GM23248 (cell line): ENCODE results near the gene GAS7. TPM values are rescaled to one million over a fixed set of nuclear protein-coding genes. Genes with fewer than 3 reads are reported as not detected.

Source experiments
- DNase-seq: peaks from one replicate; pipeline ENCODE4 v3.0.0-alpha.2; 2015
- H2AFZ ChIP-seq: fragments of 200-600 bp; sonication (generic); 2 replicates; pipeline ENCODE4 v1.6.1; 2016; ENCODE audit warnings: antibody characterized with exemption
- H3F3A ChIP-seq: fragments of 200-600 bp; sonication (generic); 2 replicates; pipeline ENCODE4 v1.6.1; 2016; ENCODE audit warnings: mild to moderate bottlenecking, antibody characterized with exemption, mixed run types; ENCODE audit not compliant: insufficient read depth
- H3K27ac ChIP-seq: fragments of 200-600 bp; sonication (generic); 2 replicates; pipeline ENCODE4 v1.5.1; 2016; ENCODE audit warnings: mild to moderate bottlenecking
- H3K27me3 ChIP-seq: fragments of 200-600 bp; sonication (generic); replicated peaks from 2 replicates; pipeline ENCODE4 v1.6.1; 2016; ENCODE audit warnings: mild to moderate bottlenecking; ENCODE audit not compliant: insufficient read depth
- H3K36me3 ChIP-seq: fragments of 200-600 bp; sonication (generic); 2 replicates; pipeline ENCODE4 v1.6.1; 2016; ENCODE audit warnings: low read depth, mild to moderate bottlenecking
- H3K4me1 ChIP-seq: fragments of 200-600 bp; sonication (generic); 2 replicates; pipeline ENCODE4 v1.6.1; 2016; ENCODE audit warnings: mild to moderate bottlenecking; ENCODE audit not compliant: insufficient read depth
- H3K4me2 ChIP-seq: fragments of 200-600 bp; sonication (generic); one replicate; pipeline ENCODE4 v1.6.1; 2016; ENCODE audit warnings: mild to moderate bottlenecking; ENCODE audit not compliant: unreplicated experiment
- H3K4me3 ChIP-seq: fragments of 200-600 bp; sonication (generic); 2 replicates; pipeline ENCODE4 v1.5.1; 2016; ENCODE audit warnings: mild to moderate bottlenecking
- H3K79me2 ChIP-seq: fragments of 200-600 bp; sonication (generic); 2 replicates; pipeline ENCODE4 v1.6.1; 2016; ENCODE audit warnings: mild to moderate bottlenecking; ENCODE audit not compliant: insufficient read depth
- H3K9ac ChIP-seq: fragments of 200-600 bp; sonication (generic); 2 replicates; pipeline ENCODE4 v1.6.1; 2016; ENCODE audit warnings: mild to moderate bottlenecking
- H3K9me2 ChIP-seq: fragments of 200-600 bp; sonication (generic); 2 replicates; pipeline ENCODE4 v1.6.1; 2016; ENCODE audit warnings: mixed run types, mild to moderate bottlenecking, moderate library complexity; ENCODE audit not compliant: insufficient read depth
- H3K9me3 ChIP-seq: fragments of 200-600 bp; sonication (generic); one replicate; pipeline ENCODE4 v1.6.1; 2017; ENCODE audit warnings: low read depth
- H4K20me1 ChIP-seq: fragments of 200-600 bp; sonication (generic); 2 replicates; pipeline ENCODE4 v1.6.0; 2016; ENCODE audit not compliant: insufficient read depth
- EZH2 ChIP-seq: fragments of 200-600 bp; sonication (generic); IDR thresholded peaks from 2 replicates; pipeline ENCODE4 v1.6.1; 2018; ENCODE audit warnings: antibody characterized with exemption, mild to moderate bottlenecking; ENCODE audit not compliant: insufficient read depth, poor library complexity, severe bottlenecking
- EZH2phosphoT487 ChIP-seq: fragments of 200-600 bp; sonication (generic); IDR thresholded peaks from 2 replicates; pipeline ENCODE4 v1.6.1; 2018; ENCODE audit warnings: antibody characterized with exemption, moderate library complexity, mild to moderate bottlenecking, low read depth; ENCODE audit not compliant: insufficient read depth
- WGBS, 2 experiments: methylation state at CpG; one replicate each; pipeline ENCODE4 v1.1.6; 2015 to 2017; ENCODE audit warnings: low lambda C conversion rate in 2 of 2, low coverage in 1 of 2; ENCODE audit errors: missing lambda C conversion rate in 2 of 2; 5-methylcytosine and 5-hydroxymethylcytosine counted together
- in situ Hi-C: fragments of 300-500 bp; cut with MboI; formaldehyde crosslinking; loops from 2 replicates; pipeline ENCODE4 v1.15.0; 2020
- polyA plus RNA-seq: library from polyadenylated mRNA; unstranded; fragments of >200 nt; fragmentation: Nextera tagmentation; extraction: Ambion mirVana; gene quantifications from 2 replicates; pipeline ENCODE4 v1.2.1, GENCODE V29; 2016
- total RNA-seq: library from RNA; depleted of rRNA; stranded (reverse); fragments of >200 nt; shearing (Covaris generic); gene quantifications from 2 replicates; pipeline ENCODE4 v1.2.3, GENCODE V29; 2014; rRNA removed

GAS7 gene
- total RNA-seq (13.4 and 15.0 TPM in 2 replicates), polyA plus RNA-seq (6.7 TPM in 2 replicates)

- Histone ChIP-seq H2AFZ (peak within 1 kb of the TSS; percentile 88), H3F3A (peaks cover 7% of the 10 kb centered on the region), H3K9ac (peak within 1 kb of the TSS; percentile 70), H3K79me2 (peaks cover 21% of the 10 kb centered on the region), H3K9me2 (no peaks in the 10 kb centered on the region), H3K4me3 (peak within 1 kb of the TSS; percentile 79), H3K36me3 (no peaks in the 10 kb centered on the region), H3K4me2 (peak within 1 kb of the TSS; percentile 71), H3K4me1 (no peaks in the 10 kb centered on the region), H4K20me1 (no peaks in the 10 kb centered on the region), H3K27me3 (no peaks in the 10 kb centered on the region; the same call in 1 of the 2 replicates), H3K9me3 (no peaks in the 10 kb centered on the region), H3K27ac (no peak within 1 kb of the TSS)
- TF ChIP-seq EZH2phosphoT487 (no peak), EZH2 (no peak)
- DNase-seq: peak; percentile 78
- 1 to 2% methylated on average over 17 to 61 of the region's 86 CpGs for WGBS, 2 experiments
- in situ Hi-C loops: no loop called here
Observed at GRCh38 chr17:10198509-10199249, at the start of gene GAS7. TSS of gene GAS7 (minus strand) at chr17:10198606.

GRCh38 chr17:10247810-10248209 is 49.4 kb upstream of the GAS7 start:
- Histone ChIP-seq H4K20me1 (no peaks in the 10 kb centered on the region), H3K79me2 (no peaks in the 10 kb centered on the region), H3K36me3 (no peaks in the 10 kb centered on the region), H3K9ac (no peak overlapping the region), H3K27me3 (0 out of 2 replicates have a peak, but pooled peaks cover 7% of the 10 kb centered on the region), H3K4me3 (no peak overlapping the region), H3K9me3 (no peaks in the 10 kb centered on the region), H3K9me2 (no peaks in the 10 kb centered on the region), H3K27ac (no peak overlapping the region), H3K4me1 (peaks cover 15% of the 10 kb centered on the region), H3F3A (peaks cover 4% of the 10 kb centered on the region; the same call in 1 of the 2 replicates), H2AFZ (no peak overlapping the region; the same call in 1 of the 2 replicates), H3K4me2 (no peak overlapping the region)
- in situ Hi-C loops: no loop called here
- WGBS, 2 experiments: 1 to 8% methylated on average over 4 of the region's 4 CpGs
- DNase-seq: peak; percentile 56
- TF ChIP-seq EZH2phosphoT487 (no peak), EZH2 (no peak)

- Histone ChIP-seq H3K36me3 (no peaks in the 10 kb centered on the region), H3K4me3 (no peak overlapping the region), H2AFZ (no peak overlapping the region), H3K9me3 (no peaks in the 10 kb centered on the region), H3K4me1 (peaks cover 15% of the 10 kb centered on the region), H4K20me1 (no peaks in the 10 kb centered on the region), H3K9me2 (no peaks in the 10 kb centered on the region), H3K79me2 (no peaks in the 10 kb centered on the region), H3F3A (peaks cover 4% of the 10 kb centered on the region; the same call in 1 of the 2 replicates), H3K4me2 (peak overlapping the region; percentile 24), H3K27ac (no peak overlapping the region), H3K9ac (no peak overlapping the region), H3K27me3 (no peaks in the 10 kb centered on the region)
- DNase-seq: peak; percentile 89
- no peak for TF ChIP-seq EZH2
- no peak for TF ChIP-seq EZH2phosphoT487
- 54 to 57% methylated on average over 12 of the region's 12 CpGs for WGBS, 2 experiments
- in situ Hi-C loops: no loop called here
Observed at GRCh38 chr17:10243883-10244844, 45.8 kb upstream of the GAS7 start.

DNA sequence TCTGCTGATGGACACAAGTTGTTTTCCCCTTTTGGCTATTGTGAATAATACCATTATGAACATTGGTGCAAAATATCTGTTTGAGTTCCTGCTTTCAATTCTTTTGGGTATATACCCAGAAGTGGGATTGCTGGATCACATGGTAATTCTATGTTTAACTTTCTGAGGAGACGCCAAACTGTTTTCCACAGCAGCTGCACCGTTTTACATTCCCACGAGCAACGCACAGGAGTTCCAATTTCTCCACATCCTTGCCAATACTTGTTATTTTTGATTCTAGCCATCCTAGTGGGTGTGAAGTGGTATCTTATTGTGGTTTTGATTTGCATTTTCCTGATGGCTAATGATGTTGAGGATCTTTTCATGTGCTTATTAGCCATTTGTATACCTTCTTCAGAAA is 43.4 kb upstream of the GAS7 start:
- Histone ChIP-seq H3K36me3 (no peaks in the 10 kb centered on the region), H3F3A (peaks cover 4% of the 10 kb centered on the region; the same call in 1 of the 2 replicates), H3K9ac (no peak overlapping the region), H3K27me3 (no peaks in the 10 kb centered on the region), H3K4me1 (peaks cover 8% of the 10 kb centered on the region), H2AFZ (no peak overlapping the region), H3K9me3 (no peaks in the 10 kb centered on the region), H3K4me2 (no peak overlapping the region), H3K27ac (no peak overlapping the region), H3K79me2 (no peaks in the 10 kb centered on the region), H3K4me3 (no peak overlapping the region), H4K20me1 (no peaks in the 10 kb centered on the region), H3K9me2 (no peaks in the 10 kb centered on the region)
- WGBS, 2 experiments: 76 to 90% methylated on average over 4 of the region's 4 CpGs
- no peak for DNase-seq
- no peak for TF ChIP-seq EZH2phosphoT487
- TF ChIP-seq EZH2: no peak
- in situ Hi-C loops: no loop called here
